MM.1S (cell line): ENCODE measurements around the gene RBM45.

ENCODE experiments used
- DNase-seq: peaks from one replicate; pipeline ENCODE4 v3.0.0-alpha.2; 2015
- H2AFZ ChIP-seq: fragments of 300-600 bp; sonication (generic); 2 replicates; pipeline ENCODE4 v1.6.0; 2016; ENCODE audit warnings: antibody characterized with exemption, low read length
- H3F3A ChIP-seq: fragments of 300-600 bp; sonication (generic); 2 replicates; pipeline ENCODE4 v1.6.1; 2016; ENCODE audit warnings: mild to moderate bottlenecking, antibody characterized with exemption, low read length, moderate library complexity, mixed read lengths; ENCODE audit not compliant: insufficient read depth
- H3K27ac ChIP-seq: fragments of 300-600 bp; sonication (generic); 2 replicates; pipeline ENCODE4 v1.5.1; 2016; ENCODE audit warnings: mild to moderate bottlenecking, low read length
- H3K27me3 ChIP-seq: fragments of 300-600 bp; sonication (generic); replicated peaks from 2 replicates; pipeline ENCODE4 v1.6.0; 2016; ENCODE audit warnings: low read length; ENCODE audit not compliant: insufficient read depth
- H3K36me3 ChIP-seq: fragments of 300-600 bp; sonication (generic); replicated peaks from 2 replicates; pipeline ENCODE4 v1.6.1; 2016; ENCODE audit warnings: mild to moderate bottlenecking, low read length, mixed read lengths; ENCODE audit not compliant: insufficient read depth
- H3K4me1 ChIP-seq: fragments of 300-600 bp; sonication (generic); 2 replicates; pipeline ENCODE4 v1.6.1; 2016; ENCODE audit warnings: low read length, mixed read lengths
- H3K4me2 ChIP-seq: fragments of 300-600 bp; sonication (generic); 2 replicates; pipeline ENCODE4 v1.6.0; 2016; ENCODE audit warnings: low read depth, low read length
- H3K4me3 ChIP-seq: fragments of 300-600 bp; sonication (generic); 2 replicates; pipeline ENCODE4 v1.5.1; 2016; ENCODE audit warnings: low read length, mixed read lengths
- H3K79me2 ChIP-seq: fragments of 300-600 bp; sonication (generic); 2 replicates; pipeline ENCODE4 v1.6.1; 2016; ENCODE audit warnings: mixed run types, low read length, mixed read lengths
- H3K9ac ChIP-seq: fragments of 300-600 bp; sonication (generic); 2 replicates; pipeline ENCODE4 v1.6.1; 2016; ENCODE audit warnings: low read length, mixed read lengths
- H3K9me2 ChIP-seq: fragments of 300-600 bp; sonication (generic); replicated peaks from 2 replicates; pipeline ENCODE4 v1.6.1; 2016; ENCODE audit warnings: mild to moderate bottlenecking, low read length, mixed read lengths; ENCODE audit not compliant: insufficient read depth
- H3K9me3 ChIP-seq: fragments of 300-600 bp; sonication (generic); replicated peaks from 2 replicates; pipeline ENCODE4 v1.6.1; 2016; ENCODE audit warnings: mild to moderate bottlenecking, low read length, mixed read lengths; ENCODE audit not compliant: insufficient read depth
- H4K20me1 ChIP-seq: fragments of 300-600 bp; sonication (generic); 2 replicates; pipeline ENCODE4 v1.6.1; 2016; ENCODE audit warnings: mild to moderate bottlenecking, low read length, moderate library complexity, mixed read lengths; ENCODE audit not compliant: insufficient read depth
- EZH2 ChIP-seq: fragments of 300-600 bp; sonication (generic); optimal IDR thresholded peaks from 2 replicates; pipeline ENCODE3; 2017; ENCODE audit warnings: low read depth, mild to moderate bottlenecking, antibody characterized with exemption, low read length, mixed read lengths
- EZH2phosphoT487 ChIP-seq: fragments of 300-600 bp; sonication (generic); IDR thresholded peaks from 2 replicates; pipeline ENCODE4 v1.6.1; 2018; ENCODE audit warnings: antibody characterized with exemption, low read length
- TF ChIP-seq, protein P1 (sequence below): fragments of 300-600 bp; sonication (generic); IDR thresholded peaks from 2 replicates; pipeline ENCODE4 v1.5.1; 2016; ENCODE audit warnings: antibody characterized with exemption, low read length, mixed read lengths

The RBM45 gene

DNA sequence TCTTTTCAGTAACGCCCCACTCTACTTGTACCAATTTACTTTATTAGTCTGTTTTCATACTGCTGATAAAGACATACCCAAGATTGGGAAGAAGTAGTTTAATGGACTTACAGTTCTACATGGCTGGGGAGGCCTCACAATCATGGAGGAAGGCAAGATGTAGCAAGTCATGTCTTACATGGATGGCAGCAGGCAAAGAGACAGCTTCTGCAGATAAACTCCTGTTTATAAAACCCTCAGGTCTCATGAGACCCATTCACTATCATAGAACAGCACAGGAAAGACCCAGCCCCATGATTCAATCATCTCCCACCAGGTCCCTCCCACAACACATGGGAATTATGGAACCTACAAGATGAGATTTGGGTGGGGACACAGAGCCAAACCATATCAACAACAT lies 43.3 kb downstream of the RBM45 start:
- DNase-seq, result no peak
- no peaks in the 10 kb centered on the region for H3K79me2 ChIP-seq

DNA sequence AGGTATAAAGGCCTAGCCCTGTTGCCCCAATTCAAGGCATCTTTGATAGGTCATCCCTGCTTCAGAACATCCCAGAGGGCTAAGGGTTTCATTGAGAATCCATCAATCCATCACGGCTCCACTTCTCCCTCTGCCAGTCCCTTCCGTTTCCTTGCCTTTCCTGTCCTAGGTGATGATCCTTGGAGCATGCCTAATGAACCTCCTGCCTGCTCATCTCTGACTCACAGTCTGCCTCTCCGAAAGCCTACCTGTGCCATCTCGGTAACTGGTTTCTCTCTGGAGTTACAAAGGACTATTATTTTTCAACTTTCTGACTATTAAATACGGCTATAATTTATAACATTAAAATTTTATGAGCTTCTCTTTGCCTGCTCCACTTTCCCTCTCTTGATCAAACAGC lies 45.3 kb downstream of the RBM45 start:
- Histone ChIP-seq H3K36me3 (no peaks in the 10 kb centered on the region), H3F3A (no peaks in the 10 kb centered on the region), H3K79me2 (no peaks in the 10 kb centered on the region), H3K4me3 (no peak overlapping the region), H3K4me1 (no peaks in the 10 kb centered on the region), H3K9me3 (no peaks in the 10 kb centered on the region), H4K20me1 (no peaks in the 10 kb centered on the region), H3K27ac (no peak overlapping the region), H2AFZ (no peak overlapping the region), H3K9me2 (no peaks in the 10 kb centered on the region), H3K9ac (no peak overlapping the region), H3K4me2 (no peak overlapping the region), H3K27me3 (no peaks in the 10 kb centered on the region)
- no peak for DNase-seq
- TF ChIP-seq, protein P1, sequence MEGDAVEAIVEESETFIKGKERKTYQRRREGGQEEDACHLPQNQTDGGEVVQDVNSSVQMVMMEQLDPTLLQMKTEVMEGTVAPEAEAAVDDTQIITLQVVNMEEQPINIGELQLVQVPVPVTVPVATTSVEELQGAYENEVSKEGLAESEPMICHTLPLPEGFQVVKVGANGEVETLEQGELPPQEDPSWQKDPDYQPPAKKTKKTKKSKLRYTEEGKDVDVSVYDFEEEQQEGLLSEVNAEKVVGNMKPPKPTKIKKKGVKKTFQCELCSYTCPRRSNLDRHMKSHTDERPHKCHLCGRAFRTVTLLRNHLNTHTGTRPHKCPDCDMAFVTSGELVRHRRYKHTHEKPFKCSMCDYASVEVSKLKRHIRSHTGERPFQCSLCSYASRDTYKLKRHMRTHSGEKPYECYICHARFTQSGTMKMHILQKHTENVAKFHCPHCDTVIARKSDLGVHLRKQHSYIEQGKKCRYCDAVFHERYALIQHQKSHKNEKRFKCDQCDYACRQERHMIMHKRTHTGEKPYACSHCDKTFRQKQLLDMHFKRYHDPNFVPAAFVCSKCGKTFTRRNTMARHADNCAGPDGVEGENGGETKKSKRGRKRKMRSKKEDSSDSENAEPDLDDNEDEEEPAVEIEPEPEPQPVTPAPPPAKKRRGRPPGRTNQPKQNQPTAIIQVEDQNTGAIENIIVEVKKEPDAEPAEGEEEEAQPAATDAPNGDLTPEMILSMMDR, result no peak
- TF ChIP-seq EZH2 (no peak), EZH2phosphoT487 (no peak)

More for the DNA sequence above, 43.3 kb downstream of the RBM45 start:
- no peak overlapping the region for H3K27ac ChIP-seq
- no peaks in the 10 kb centered on the region for H3F3A ChIP-seq
- no peaks in the 10 kb centered on the region for H3K36me3 ChIP-seq
- no peaks in the 10 kb centered on the region for H3K9me2 ChIP-seq
- H3K27me3 ChIP-seq, result no peaks in the 10 kb centered on the region
- TF ChIP-seq EZH2phosphoT487 (no peak), EZH2 (no peak)
- TF ChIP-seq, protein P1, result no peak
- H4K20me1 ChIP-seq, result no peaks in the 10 kb centered on the region
- no peak overlapping the region for H3K4me3 ChIP-seq
- no peak overlapping the region for H3K9ac ChIP-seq
- H3K9me3 ChIP-seq, result no peaks in the 10 kb centered on the region
- no peaks in the 10 kb centered on the region for H3K4me1 ChIP-seq
- H2AFZ ChIP-seq, result no peak overlapping the region
- H3K4me2 ChIP-seq, result no peak overlapping the region

DNA sequence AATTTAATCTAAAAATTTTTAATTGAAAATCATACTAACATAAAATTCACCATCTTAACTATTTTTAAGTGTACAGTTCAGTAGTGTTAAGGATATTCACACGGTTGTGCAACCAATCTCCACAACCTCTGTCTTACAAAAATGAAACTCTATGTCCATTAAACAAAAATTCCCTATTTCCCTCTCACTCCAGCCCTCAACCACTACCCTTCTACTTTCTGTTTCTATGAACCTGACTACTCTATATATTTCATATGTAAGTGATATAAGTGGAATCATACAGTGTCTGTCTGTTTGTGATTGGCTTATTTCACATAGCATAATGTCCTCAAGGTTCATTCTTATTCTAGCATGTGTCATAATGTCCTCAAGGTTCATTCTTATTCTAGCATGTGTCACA lies 47.7 kb downstream of the RBM45 start:
- no peaks in the 10 kb centered on the region for H3K4me1 ChIP-seq
- H3F3A ChIP-seq, result no peaks in the 10 kb centered on the region
- H3K4me3 ChIP-seq, result no peak overlapping the region
- no peaks in the 10 kb centered on the region for H3K9me2 ChIP-seq
- H3K9ac ChIP-seq, result no peak overlapping the region
- no peak overlapping the region for H3K27ac ChIP-seq
- H3K79me2 ChIP-seq, result no peaks in the 10 kb centered on the region
- TF ChIP-seq, protein P1, result no peak
- no peak for TF ChIP-seq EZH2
- no peak for DNase-seq
- H4K20me1 ChIP-seq, result no peaks in the 10 kb centered on the region
- no peaks in the 10 kb centered on the region for H3K27me3 ChIP-seq
- H3K4me2 ChIP-seq, result no peak overlapping the region
- no peaks in the 10 kb centered on the region for H3K36me3 ChIP-seq
- H2AFZ ChIP-seq, result no peak overlapping the region
- H3K9me3 ChIP-seq, result no peaks in the 10 kb centered on the region
